ENCODE data around the gene GTPBP6. TPM values are rescaled to one million over a fixed set of nuclear protein-coding genes. Genes with fewer than 3 reads are reported as not detected.

GTPBP6 gene
- total RNA-seq: 46.6 and 68.2 TPM in 2 replicates

- no peak for FAIRE-seq
- peaks cover 6% of the 10 kb centered on the region for H3K36me3 ChIP-seq (ENCODE audit: control insufficient read depth, insufficient read depth, low read length)
- TF ChIP-seq CTCF (IDR thresholded peaks at IDR 0.05; ENCODE audit: insufficient read depth, low read length, severe bottlenecking): peak; percentile 35
- DNase-seq (ENCODE audit: low read depth): peak; percentile 97
- H3K27me3 ChIP-seq (ENCODE audit: control insufficient read depth, insufficient read depth, low read length): no peaks in the 10 kb centered on the region
- peak within 1 kb of the TSS; percentile 84 for H3K4me3 ChIP-seq (ENCODE audit: low read depth, low read length)
Observed at GRCh38 chrX:318739-319578, at the start of gene GTPBP6. GTPBP6 (minus strand) TSS chrX:318796; CDS start chrX:318787, 9 bp downstream.

GRCh38 chrX:367866-368265 lies 49.3 kb upstream of the GTPBP6 start:
- no peak for FAIRE-seq
- DNase-seq (ENCODE audit: low read depth): no peak
- H3K36me3 ChIP-seq (ENCODE audit: control insufficient read depth, insufficient read depth, low read length): no peaks in the 10 kb centered on the region
- peaks cover under 1% of the 10 kb centered on the region for H3K27me3 ChIP-seq (ENCODE audit: control insufficient read depth, insufficient read depth, low read length)
- TF ChIP-seq CTCF (IDR thresholded peaks at IDR 0.05; ENCODE audit: insufficient read depth, low read length, severe bottlenecking): no peak
- H3K4me3 ChIP-seq (ENCODE audit: low read depth, low read length): no peak overlapping the region

GRCh38 chrX:367349-367748 lies 48.8 kb upstream of the GTPBP6 start:
- DNase-seq (ENCODE audit: low read depth): no peak
- FAIRE-seq: peak; percentile 47
- TF ChIP-seq CTCF (IDR thresholded peaks at IDR 0.05; ENCODE audit: insufficient read depth, low read length, severe bottlenecking): no peak

GRCh38 chrX:363621-364375 lies 45.2 kb upstream of the GTPBP6 start:
- H3K27me3 ChIP-seq (ENCODE audit: control insufficient read depth, insufficient read depth, low read length): no peaks in the 10 kb centered on the region
- DNase-seq (ENCODE audit: low read depth): no peak
- H3K4me3 ChIP-seq (ENCODE audit: low read depth, low read length): no peak overlapping the region
- no peak for FAIRE-seq
- peaks cover 2% of the 10 kb centered on the region for H3K36me3 ChIP-seq (ENCODE audit: control insufficient read depth, insufficient read depth, low read length)
- TF ChIP-seq CTCF (IDR thresholded peaks at IDR 0.05; ENCODE audit: insufficient read depth, low read length, severe bottlenecking): no peak

More at GRCh38 chrX:367349-367748, 48.8 kb upstream of the GTPBP6 start:
- H3K4me3 ChIP-seq (ENCODE audit: low read depth, low read length): no peak overlapping the region
- no peaks in the 10 kb centered on the region for H3K36me3 ChIP-seq (ENCODE audit: control insufficient read depth, insufficient read depth, low read length)
- H3K27me3 ChIP-seq (ENCODE audit: control insufficient read depth, insufficient read depth, low read length): no peaks in the 10 kb centered on the region

- no peak for TF ChIP-seq CTCF (IDR thresholded peaks at IDR 0.05; ENCODE audit: insufficient read depth, low read length, severe bottlenecking)
- DNase-seq (ENCODE audit: low read depth) (no peak), FAIRE-seq (peak; percentile 99)
- Histone ChIP-seq H3K4me3 (ENCODE audit: low read depth, low read length) (no peak overlapping the region), H3K27me3 (ENCODE audit: control insufficient read depth, insufficient read depth, low read length) (no peaks in the 10 kb centered on the region), H3K36me3 (ENCODE audit: control insufficient read depth, insufficient read depth, low read length) (peaks cover 2% of the 10 kb centered on the region)
Observed at GRCh38 chrX:362937-363620, 44.5 kb upstream of the GTPBP6 start.
